Non-pigmented ciliary epithelial cell (primary cell): Measurements from ENCODE around the gene RAB6B.

ENCODE experiments used
- DNase-seq: peaks from one replicate; pipeline ENCODE4 v3.0.0-alpha.2; 2010; ENCODE audit warnings: low read depth

The RAB6B gene

DNA sequence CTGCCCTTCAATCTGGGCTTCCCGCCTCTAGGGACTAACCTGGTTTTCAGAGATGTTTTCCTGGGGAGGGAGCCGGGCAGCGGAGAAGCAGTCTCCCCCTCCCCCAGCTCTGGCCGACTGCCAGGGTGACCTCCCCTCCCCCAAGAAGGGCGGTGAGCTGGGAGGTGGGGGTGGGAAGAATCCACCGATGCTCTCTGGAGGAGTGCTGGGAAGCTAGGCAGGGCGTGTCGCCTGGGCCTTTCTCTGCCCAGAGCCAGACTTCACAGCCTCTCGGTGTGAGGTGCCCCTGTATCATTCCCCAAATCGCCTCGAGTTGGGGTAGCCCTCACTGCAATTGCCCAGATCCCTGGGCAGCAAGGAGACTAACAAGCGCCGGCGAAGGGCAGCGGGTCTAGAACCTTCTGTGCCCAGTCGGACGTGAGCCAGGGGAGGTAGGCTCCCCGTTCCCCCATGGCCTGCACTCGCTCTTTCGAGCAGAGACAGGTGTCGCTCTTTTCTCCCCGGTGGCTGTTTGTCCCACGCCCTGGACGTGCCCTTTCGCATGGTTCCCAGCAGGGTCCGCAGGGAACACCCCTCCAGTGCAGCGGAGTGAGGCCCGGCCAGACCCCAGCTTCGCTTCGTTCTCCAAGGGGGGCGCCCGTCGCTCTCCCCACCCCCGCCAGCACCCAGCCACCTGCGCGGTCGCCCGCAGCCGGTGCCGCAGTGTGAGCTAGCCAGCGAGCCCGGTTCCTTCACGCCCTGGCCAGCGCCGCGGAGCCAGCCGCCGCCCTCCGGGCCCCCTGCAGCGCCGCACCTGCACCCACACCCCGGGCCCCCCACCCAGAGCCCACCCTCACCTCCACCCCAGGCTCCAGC lies 1.1 kb downstream of the RAB6B start:
- no peak for DNase-seq

GRCh38 chr3:133893683-133894352 lies 1.9 kb downstream of the RAB6B start:
- DNase-seq: no peak

DNA sequence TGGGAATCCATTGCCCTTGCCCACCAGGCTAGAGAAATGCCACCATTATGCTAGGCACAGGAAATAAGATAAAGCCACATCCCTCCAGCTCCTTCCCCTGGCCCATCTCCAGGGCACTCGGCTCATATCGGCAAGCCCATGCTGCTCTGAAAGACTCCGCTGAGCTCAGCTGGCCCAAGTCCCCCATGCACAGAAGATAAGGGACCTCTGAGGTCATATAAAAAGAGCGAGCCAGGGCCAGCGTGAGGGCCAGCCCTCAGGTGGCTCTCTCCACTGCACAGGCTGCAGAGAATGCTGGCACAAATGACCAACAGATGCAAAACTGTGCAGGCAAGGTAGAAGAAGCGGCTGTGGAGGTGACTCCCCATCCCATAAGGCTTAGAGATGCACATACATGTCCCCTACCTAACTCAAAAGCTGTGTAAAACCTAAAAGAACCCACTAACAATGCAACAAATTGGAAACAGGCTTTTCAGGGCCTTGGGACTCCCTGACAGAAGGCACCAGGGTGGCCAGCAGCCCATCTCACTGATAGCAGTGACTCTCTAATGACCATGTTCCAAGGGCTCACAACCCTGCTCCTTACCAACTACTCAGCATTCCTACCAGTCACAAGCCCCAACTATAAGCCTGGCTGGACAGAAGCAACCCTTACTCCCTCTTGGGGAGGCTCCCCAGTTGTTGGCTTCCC lies 3.0 kb downstream of the RAB6B start:
- no peak for DNase-seq

- DNase-seq: no peak
Observed at GRCh38 chr3:133891662-133892378, 3.9 kb downstream of the RAB6B start.

DNA sequence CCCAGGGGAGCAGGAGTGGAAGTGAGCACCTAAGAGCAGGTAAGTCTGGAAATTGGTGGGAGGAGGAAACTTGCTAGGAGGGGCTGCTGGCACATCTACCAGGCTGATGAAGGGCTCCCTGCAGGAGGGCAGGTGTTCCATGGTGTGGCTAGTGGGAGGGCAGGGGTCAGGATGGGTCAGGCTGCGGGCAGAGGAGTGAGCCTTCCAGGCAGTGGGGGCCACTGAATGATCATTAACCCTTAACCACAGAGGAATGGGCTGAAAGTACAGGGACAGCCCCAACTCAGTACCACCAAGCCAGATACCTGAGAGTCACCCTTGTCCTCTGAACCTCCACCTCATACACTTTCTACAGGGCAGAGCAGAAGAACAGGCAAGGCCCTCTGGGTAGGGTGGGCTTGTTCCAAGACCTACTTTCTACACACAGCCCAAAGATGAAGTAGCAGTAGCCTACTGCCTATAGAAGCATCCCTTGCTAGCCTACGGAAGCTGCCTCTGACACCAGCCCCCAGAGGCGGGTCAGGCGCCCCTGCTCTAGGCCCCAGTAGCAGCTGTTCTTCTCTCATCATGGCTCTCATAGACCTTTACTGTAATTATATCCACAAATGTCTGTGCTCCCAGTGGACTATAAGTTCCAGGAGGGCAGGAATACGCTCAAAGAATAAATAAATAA lies 4.6 kb downstream of the RAB6B start:
- no peak for DNase-seq

DNA sequence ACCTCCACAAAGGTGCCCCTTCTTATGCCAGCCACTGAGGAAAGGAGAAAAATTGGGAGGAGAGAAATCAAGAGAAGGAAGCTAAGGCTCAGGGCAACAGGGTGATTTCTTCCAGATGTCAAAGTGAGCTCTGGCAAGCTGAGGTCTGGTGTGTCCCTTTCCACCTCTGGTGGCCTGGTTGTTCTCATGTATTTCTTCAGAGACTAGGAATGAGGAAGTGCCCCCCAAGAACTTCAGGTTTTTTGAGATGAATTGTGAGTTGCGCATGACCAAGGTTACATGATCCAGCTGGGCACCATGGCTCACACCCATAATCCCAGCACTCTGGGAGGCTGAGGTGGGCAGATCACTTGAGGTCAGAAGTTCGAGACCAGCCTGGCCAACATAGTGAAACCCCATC lies 5.6 kb downstream of the RAB6B start:
- DNase-seq: no peak

DNA sequence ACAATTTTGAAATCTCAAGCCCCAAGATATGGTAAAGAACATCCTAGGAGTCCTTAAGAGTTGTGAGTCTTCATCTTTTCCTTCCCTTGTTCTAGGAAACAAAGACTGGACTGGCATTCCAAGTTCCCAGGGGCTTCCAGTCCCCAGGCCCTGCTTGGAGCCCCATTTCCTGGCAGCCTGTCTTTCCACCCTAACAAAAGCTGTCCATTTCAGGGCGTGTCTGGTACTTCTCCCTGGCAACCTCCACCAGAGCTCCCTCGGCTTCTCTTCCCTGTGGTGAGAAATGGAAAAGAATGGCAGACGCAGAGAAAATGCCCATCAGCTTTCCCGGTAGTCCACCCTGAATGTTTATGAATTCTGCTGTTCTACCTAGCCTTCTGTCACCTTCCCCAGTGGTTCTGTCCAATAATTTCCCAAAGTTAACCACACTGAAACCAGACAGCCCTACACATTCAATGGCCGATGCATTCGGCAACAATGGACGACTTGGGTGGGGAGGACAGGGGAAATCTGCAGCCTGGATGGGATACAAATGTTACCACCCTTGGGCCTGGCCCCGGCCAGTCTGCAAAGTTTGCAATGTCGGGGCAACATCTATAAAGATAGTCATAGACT lies 6.8 kb downstream of the RAB6B start:
- DNase-seq: no peak

DNA sequence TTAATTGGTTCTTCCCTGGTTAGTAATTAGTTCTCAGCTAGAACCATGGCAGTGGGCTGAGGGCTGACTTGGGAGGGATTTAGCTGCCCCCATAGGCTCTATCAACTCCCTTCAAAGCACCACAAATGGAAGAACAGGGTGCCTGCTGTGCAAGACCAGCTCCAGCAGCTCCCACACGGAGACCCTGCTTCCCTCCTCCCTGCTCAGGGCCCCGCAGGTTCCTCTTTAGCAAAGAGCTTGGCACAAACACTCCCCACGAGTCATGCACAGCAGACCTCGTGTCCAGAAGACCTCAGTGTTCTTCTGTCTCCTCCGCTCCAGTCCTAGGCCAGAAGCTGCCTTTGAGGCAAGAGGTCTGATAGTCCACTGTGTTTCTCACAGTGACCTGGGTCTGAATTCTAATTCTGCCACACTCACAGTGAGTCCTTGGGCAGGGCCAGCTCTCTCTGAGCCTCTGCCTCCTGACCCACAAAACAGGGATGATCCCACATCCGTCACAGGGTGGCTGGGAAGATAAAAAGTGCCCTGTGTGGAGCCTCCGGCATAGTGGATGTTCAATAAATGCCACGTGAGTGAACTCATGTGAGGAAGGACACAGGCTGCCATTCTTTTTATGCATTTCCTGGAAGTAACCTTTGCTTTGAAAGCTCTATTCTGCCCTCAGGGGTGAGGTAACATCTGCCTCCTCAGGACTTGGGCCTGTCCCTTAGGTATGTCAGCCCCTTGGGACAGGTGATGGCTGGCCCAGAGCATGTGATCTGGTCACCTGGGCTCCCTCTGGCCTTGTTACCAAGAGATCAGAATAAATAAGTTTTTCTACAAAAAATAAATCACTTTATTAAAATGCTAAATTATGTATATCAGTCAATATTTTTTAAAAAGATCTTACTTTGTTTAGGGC lies 7.6 kb downstream of the RAB6B start:
- no peak for DNase-seq

GRCh38 chr3:133887074-133887802 lies 8.4 kb downstream of the RAB6B start:
- no peak for DNase-seq

GRCh38 chr3:133886031-133886722 lies 9.5 kb downstream of the RAB6B start:
- DNase-seq: no peak

DNA sequence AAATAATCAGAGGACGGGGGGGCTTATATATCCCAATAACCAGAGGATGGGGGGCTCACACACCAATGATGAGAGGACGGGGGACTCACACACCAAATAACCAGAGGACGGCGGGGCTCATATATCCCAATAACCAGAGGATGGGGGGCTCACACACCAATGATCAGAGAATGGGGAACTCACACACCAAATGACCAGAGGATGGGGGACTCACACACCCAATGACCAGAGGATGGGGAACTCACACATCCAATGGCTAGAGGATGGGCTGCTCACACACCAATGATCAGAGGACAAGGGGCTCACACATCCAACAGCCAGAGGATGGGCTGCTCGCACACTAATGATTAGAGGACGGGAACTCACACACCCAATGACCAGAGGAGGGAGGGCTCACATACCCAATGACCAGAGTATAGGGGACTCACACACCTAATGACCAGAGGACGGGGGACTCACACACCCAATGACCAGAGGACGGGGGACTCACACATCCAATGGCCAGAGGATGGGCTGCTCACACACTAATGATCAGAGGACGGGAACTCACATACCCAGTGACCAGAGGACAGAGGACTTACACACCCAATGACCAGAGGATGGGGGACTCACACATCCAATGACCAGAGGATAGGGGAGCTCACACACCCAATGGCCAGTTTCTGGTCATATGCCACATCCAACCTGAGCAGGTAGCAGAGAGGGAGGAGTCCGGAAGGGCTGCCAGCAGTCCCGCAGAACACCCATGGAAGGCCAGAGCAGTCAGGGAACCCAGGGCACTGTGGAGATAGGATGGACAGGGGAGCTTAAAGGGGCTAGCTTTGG lies 10.6 kb downstream of the RAB6B start:
- DNase-seq: no peak

GRCh38 chr3:133884054-133884886 lies 11.4 kb downstream of the RAB6B start:
- DNase-seq: no peak

- no peak for DNase-seq
Observed at GRCh38 chr3:133883641-133884040, 12.0 kb downstream of the RAB6B start.

GRCh38 chr3:133882986-133883586 lies 12.6 kb downstream of the RAB6B start:
- DNase-seq: no peak

GRCh38 chr3:133881939-133882825 lies 13.5 kb downstream of the RAB6B start:
- DNase-seq: no peak

- DNase-seq: no peak
Observed at GRCh38 chr3:133881492-133881891, 14.2 kb downstream of the RAB6B start.
